Stimulated activated naive B cell treated with anti-CD40 and anti-IgM and Interleukin-4, amounts not matched to agents 10 μg/mL and 1 μg/mL and 100 μg/mL, for 72 hours (primary cell): ENCODE results near the gene PSAT1.

Source experiments
- ATAC-seq, 2 donors: fragments of 150-1000 bp; cut with Tn5 transposase; replicated peaks; 2 replicates each; pipeline ENCODE4 v1.10.0; 2021; ENCODE audit warnings: moderate library complexity in 1 of 2
- DNase-seq: peaks from one replicate; pipeline ENCODE4 v3.0.0; 2021
- H3K27ac Mint-ChIP-seq: one replicate; pipeline ENCODE4 v1.8.0; 2022; ENCODE audit warnings: mild to moderate bottlenecking, mixed read lengths
- H3K27me3 Mint-ChIP-seq, 2 donors: one replicate each; pipeline ENCODE4 v1.8.0; 2022; ENCODE audit warnings: mixed read lengths in 2 of 2
- H3K36me3 Mint-ChIP-seq, 2 donors: one replicate each; pipeline ENCODE4 v1.8.0; 2022; ENCODE audit warnings: mixed read lengths in 2 of 2, mild to moderate bottlenecking in 1 of 2
- H3K4me1 Mint-ChIP-seq, 2 donors: one replicate each; pipeline ENCODE4 v1.8.0; 2022; ENCODE audit warnings: mixed read lengths in 2 of 2, mild to moderate bottlenecking in 1 of 2
- H3K4me3 Mint-ChIP-seq, 2 donors: one replicate each; pipeline ENCODE4 v1.8.0; 2022; ENCODE audit warnings: mild to moderate bottlenecking in 2 of 2, mixed read lengths in 2 of 2, moderate library complexity in 1 of 2
- H3K9me3 Mint-ChIP-seq, 2 donors: one replicate each; pipeline ENCODE4 v1.8.0; 2022; ENCODE audit warnings: mixed read lengths in 2 of 2, mild to moderate bottlenecking in 1 of 2

Gene PSAT1

GRCh38 chr9:78298046-78298765 lies 1.3 kb downstream of the PSAT1 start:
- ATAC-seq (no peak), DNase-seq (no peak)
- Mint-ChIP-seq H3K36me3 (peaks cover 0 to 5% of the 10 kb centered on the region in 2 donors), H3K9me3 (no peaks in the 10 kb centered on the region), H3K4me3 (peak overlapping the region; percentile 89 to 91), H3K4me1 (peaks cover 16 to 23% of the 10 kb centered on the region in 2 donors), H3K27ac (no peak overlapping the region), H3K27me3 (peaks cover 16 to 22% of the 10 kb centered on the region in 2 donors)

GRCh38 chr9:78300209-78300608 lies 3.3 kb downstream of the PSAT1 start:
- H3K4me1 Mint-ChIP-seq = peaks cover 16 to 23% of the 10 kb centered on the region in 2 donors
- H3K9me3 Mint-ChIP-seq = no peaks in the 10 kb centered on the region
- DNase-seq = no peak
- peaks cover 16 to 22% of the 10 kb centered on the region in 2 donors for H3K27me3 Mint-ChIP-seq
- peaks cover 3 to 5% of the 10 kb centered on the region in 2 donors for H3K36me3 Mint-ChIP-seq
- H3K4me3 Mint-ChIP-seq = no peak overlapping the region
- no peak overlapping the region for H3K27ac Mint-ChIP-seq
- ATAC-seq = no peak

- peaks cover 10 to 14% of the 10 kb centered on the region in 2 donors for H3K36me3 Mint-ChIP-seq
- peaks cover 14 to 20% of the 10 kb centered on the region in 2 donors for H3K27me3 Mint-ChIP-seq
- no peak for DNase-seq
- H3K27ac Mint-ChIP-seq = no peak overlapping the region
- H3K4me1 Mint-ChIP-seq = peaks cover 13 to 19% of the 10 kb centered on the region in 2 donors
- ATAC-seq = no peak
- no peak overlapping the region for H3K4me3 Mint-ChIP-seq
- H3K9me3 Mint-ChIP-seq = no peaks in the 10 kb centered on the region
Observed at GRCh38 chr9:78301466-78301865, 4.5 kb downstream of the PSAT1 start.

- H3K4me1 Mint-ChIP-seq = no peaks in the 10 kb centered on the region
- no peak overlapping the region for H3K4me3 Mint-ChIP-seq
- no peak for ATAC-seq
- no peaks in the 10 kb centered on the region for H3K9me3 Mint-ChIP-seq
- H3K27ac Mint-ChIP-seq = no peak overlapping the region
- DNase-seq = no peak
- H3K36me3 Mint-ChIP-seq = peaks cover 12 to 17% of the 10 kb centered on the region in 2 donors
- peaks cover 0 to 10% of the 10 kb centered on the region in 2 donors for H3K27me3 Mint-ChIP-seq
Observed at GRCh38 chr9:78303377-78304062, 6.6 kb downstream of the PSAT1 start.

- H3K9me3 Mint-ChIP-seq = no peaks in the 10 kb centered on the region
- no peaks in the 10 kb centered on the region for H3K4me1 Mint-ChIP-seq
- peaks cover 0 to 6% of the 10 kb centered on the region in 2 donors for H3K27me3 Mint-ChIP-seq
- DNase-seq = no peak
- no peak overlapping the region for H3K4me3 Mint-ChIP-seq
- ATAC-seq = no peak
- H3K36me3 Mint-ChIP-seq = peaks cover 14 to 17% of the 10 kb centered on the region in 2 donors
- H3K27ac Mint-ChIP-seq = no peak overlapping the region
Observed at GRCh38 chr9:78304357-78304756, 7.4 kb downstream of the PSAT1 start.

GRCh38 chr9:78306222-78307076 lies 9.5 kb downstream of the PSAT1 start:
- Mint-ChIP-seq H3K27me3 (no peaks in the 10 kb centered on the region), H3K9me3 (no peaks in the 10 kb centered on the region), H3K4me3 (no peak overlapping the region), H3K36me3 (peaks cover 16 to 19% of the 10 kb centered on the region in 2 donors), H3K27ac (no peak overlapping the region), H3K4me1 (no peaks in the 10 kb centered on the region)
- ATAC-seq = no peak
- no peak for DNase-seq

- no peaks in the 10 kb centered on the region for H3K9me3 Mint-ChIP-seq
- peaks cover 16 to 21% of the 10 kb centered on the region in 2 donors for H3K36me3 Mint-ChIP-seq
- no peaks in the 10 kb centered on the region for H3K27me3 Mint-ChIP-seq
- ATAC-seq = no peak
- H3K4me1 Mint-ChIP-seq = no peaks in the 10 kb centered on the region
- no peak overlapping the region for H3K27ac Mint-ChIP-seq
- no peak overlapping the region for H3K4me3 Mint-ChIP-seq
- no peak for DNase-seq
Observed at GRCh38 chr9:78307360-78307759, 10.4 kb downstream of the PSAT1 start.

GRCh38 chr9:78309066-78309465 lies 12.1 kb downstream of the PSAT1 start:
- no peak overlapping the region for H3K4me3 Mint-ChIP-seq
- DNase-seq = no peak
- H3K27ac Mint-ChIP-seq = no peak overlapping the region
- no peak for ATAC-seq
- H3K4me1 Mint-ChIP-seq = no peaks in the 10 kb centered on the region
- no peaks in the 10 kb centered on the region for H3K27me3 Mint-ChIP-seq
- no peaks in the 10 kb centered on the region for H3K9me3 Mint-ChIP-seq
- H3K36me3 Mint-ChIP-seq = peaks cover 16 to 19% of the 10 kb centered on the region in 2 donors

GRCh38 chr9:78311075-78311474 lies 14.2 kb downstream of the PSAT1 start:
- no peak for ATAC-seq
- H3K36me3 Mint-ChIP-seq = peaks cover 8 to 15% of the 10 kb centered on the region in 2 donors
- no peaks in the 10 kb centered on the region for H3K27me3 Mint-ChIP-seq
- H3K4me1 Mint-ChIP-seq = no peaks in the 10 kb centered on the region
- no peak overlapping the region for H3K4me3 Mint-ChIP-seq
- DNase-seq = no peak
- H3K27ac Mint-ChIP-seq = no peak overlapping the region
- H3K9me3 Mint-ChIP-seq = no peaks in the 10 kb centered on the region

- no peaks in the 10 kb centered on the region for H3K4me1 Mint-ChIP-seq
- H3K27me3 Mint-ChIP-seq = no peaks in the 10 kb centered on the region
- peaks cover 15 to 17% of the 10 kb centered on the region in 2 donors for H3K36me3 Mint-ChIP-seq
- H3K4me3 Mint-ChIP-seq = no peak overlapping the region
- no peaks in the 10 kb centered on the region for H3K9me3 Mint-ChIP-seq
- no peak overlapping the region for H3K27ac Mint-ChIP-seq
- ATAC-seq (no peak), DNase-seq (no peak)
Observed at GRCh38 chr9:78311886-78312524, 15.1 kb downstream of the PSAT1 start.

GRCh38 chr9:78314550-78314949 lies 17.6 kb downstream of the PSAT1 start:
- H3K27ac Mint-ChIP-seq = peak overlapping the region; percentile 63
- H3K9me3 Mint-ChIP-seq = no peaks in the 10 kb centered on the region
- DNase-seq (no peak), ATAC-seq (no peak)
- no peaks in the 10 kb centered on the region for H3K4me1 Mint-ChIP-seq
- no peak overlapping the region for H3K4me3 Mint-ChIP-seq
- H3K36me3 Mint-ChIP-seq = peaks cover 17 to 28% of the 10 kb centered on the region in 2 donors
- no peaks in the 10 kb centered on the region for H3K27me3 Mint-ChIP-seq

- no peak overlapping the region for H3K4me3 Mint-ChIP-seq
- ATAC-seq (no peak), DNase-seq (no peak)
- peaks cover 0 to 3% of the 10 kb centered on the region in 2 donors for H3K9me3 Mint-ChIP-seq
- no peaks in the 10 kb centered on the region for H3K27me3 Mint-ChIP-seq
- H3K36me3 Mint-ChIP-seq = peaks cover 19 to 31% of the 10 kb centered on the region in 2 donors
- peak overlapping the region; percentile 63 for H3K27ac Mint-ChIP-seq
- no peaks in the 10 kb centered on the region for H3K4me1 Mint-ChIP-seq
Observed at GRCh38 chr9:78314953-78315870, 18.3 kb downstream of the PSAT1 start.

- H3K36me3 Mint-ChIP-seq = peaks cover 21 to 33% of the 10 kb centered on the region in 2 donors
- no peak for DNase-seq
- no peaks in the 10 kb centered on the region for H3K27me3 Mint-ChIP-seq
- H3K27ac Mint-ChIP-seq = no peak overlapping the region
- peaks cover 0 to 4% of the 10 kb centered on the region in 2 donors for H3K9me3 Mint-ChIP-seq
- ATAC-seq = no peak
- H3K4me3 Mint-ChIP-seq = no peak overlapping the region
- no peaks in the 10 kb centered on the region for H3K4me1 Mint-ChIP-seq
Observed at GRCh38 chr9:78316166-78316892, 19.4 kb downstream of the PSAT1 start.
